Measurements from ENCODE around the gene KDM8. TPM values are rescaled to one million over a fixed set of nuclear protein-coding genes. Genes with fewer than 3 reads are reported as not detected.

The KDM8 gene
- total and polyA plus RNA-seq, 9 of the 15 experiments (the other 6 are each of a cell fraction or from before 2014, with no cell fraction given): 0.61 to 9.1 (median 5.4) TPM

GRCh38 chr16:27243725-27244362 is 40.5 kb downstream of the KDM8 start (continued):
- TF ChIP-seq, protein P1, sequence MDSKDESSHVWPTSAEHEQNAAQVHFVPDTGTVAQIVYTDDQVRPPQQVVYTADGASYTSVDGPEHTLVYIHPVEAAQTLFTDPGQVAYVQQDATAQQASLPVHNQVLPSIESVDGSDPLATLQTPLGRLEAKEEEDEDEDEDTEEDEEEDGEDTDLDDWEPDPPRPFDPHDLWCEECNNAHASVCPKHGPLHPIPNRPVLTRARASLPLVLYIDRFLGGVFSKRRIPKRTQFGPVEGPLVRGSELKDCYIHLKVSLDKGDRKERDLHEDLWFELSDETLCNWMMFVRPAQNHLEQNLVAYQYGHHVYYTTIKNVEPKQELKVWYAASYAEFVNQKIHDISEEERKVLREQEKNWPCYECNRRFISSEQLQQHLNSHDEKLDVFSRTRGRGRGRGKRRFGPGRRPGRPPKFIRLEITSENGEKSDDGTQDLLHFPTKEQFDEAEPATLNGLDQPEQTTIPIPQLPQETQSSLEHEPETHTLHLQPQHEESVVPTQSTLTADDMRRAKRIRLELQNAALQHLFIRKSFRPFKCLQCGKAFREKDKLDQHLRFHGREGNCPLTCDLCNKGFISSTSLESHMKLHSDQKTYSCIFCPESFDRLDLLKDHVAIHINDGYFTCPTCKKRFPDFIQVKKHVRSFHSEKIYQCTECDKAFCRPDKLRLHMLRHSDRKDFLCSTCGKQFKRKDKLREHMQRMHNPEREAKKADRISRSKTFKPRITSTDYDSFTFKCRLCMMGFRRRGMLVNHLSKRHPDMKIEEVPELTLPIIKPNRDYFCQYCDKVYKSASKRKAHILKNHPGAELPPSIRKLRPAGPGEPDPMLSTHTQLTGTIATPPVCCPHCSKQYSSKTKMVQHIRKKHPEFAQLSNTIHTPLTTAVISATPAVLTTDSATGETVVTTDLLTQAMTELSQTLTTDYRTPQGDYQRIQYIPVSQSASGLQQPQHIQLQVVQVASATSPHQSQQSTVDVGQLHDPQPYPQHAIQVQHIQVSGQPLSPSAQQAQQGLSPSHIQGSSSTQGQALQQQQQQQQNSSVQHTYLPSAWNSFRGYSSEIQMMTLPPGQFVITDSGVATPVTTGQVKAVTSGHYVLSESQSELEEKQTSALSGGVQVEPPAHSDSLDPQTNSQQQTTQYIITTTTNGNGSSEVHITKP (IDR thresholded peaks at IDR 0.05; ENCODE audit: partially characterized antibody): no peak
- TF ChIP-seq, protein P2, sequence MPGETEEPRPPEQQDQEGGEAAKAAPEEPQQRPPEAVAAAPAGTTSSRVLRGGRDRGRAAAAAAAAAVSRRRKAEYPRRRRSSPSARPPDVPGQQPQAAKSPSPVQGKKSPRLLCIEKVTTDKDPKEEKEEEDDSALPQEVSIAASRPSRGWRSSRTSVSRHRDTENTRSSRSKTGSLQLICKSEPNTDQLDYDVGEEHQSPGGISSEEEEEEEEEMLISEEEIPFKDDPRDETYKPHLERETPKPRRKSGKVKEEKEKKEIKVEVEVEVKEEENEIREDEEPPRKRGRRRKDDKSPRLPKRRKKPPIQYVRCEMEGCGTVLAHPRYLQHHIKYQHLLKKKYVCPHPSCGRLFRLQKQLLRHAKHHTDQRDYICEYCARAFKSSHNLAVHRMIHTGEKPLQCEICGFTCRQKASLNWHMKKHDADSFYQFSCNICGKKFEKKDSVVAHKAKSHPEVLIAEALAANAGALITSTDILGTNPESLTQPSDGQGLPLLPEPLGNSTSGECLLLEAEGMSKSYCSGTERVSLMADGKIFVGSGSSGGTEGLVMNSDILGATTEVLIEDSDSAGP (CRISPR knock-in tag; IDR thresholded peaks at IDR 0.05): no peak
- TF ChIP-seq SMARCA5 (IDR thresholded peaks at IDR 0.05) (no peak), ZBTB1 (CRISPR knock-in tag; IDR thresholded peaks at IDR 0.05; ENCODE audit: borderline replicate concordance, low read depth) (no peak), UBTF (IDR thresholded peaks at IDR 0.05; ENCODE audit: borderline replicate concordance in 1 of 2, low read depth in 2 of 2, low read length in 2 of 2) (no peak), MTA2 (IDR thresholded peaks at IDR 0.05; ENCODE audit: low read depth) (no peak)
- TF ChIP-seq, protein P3, sequence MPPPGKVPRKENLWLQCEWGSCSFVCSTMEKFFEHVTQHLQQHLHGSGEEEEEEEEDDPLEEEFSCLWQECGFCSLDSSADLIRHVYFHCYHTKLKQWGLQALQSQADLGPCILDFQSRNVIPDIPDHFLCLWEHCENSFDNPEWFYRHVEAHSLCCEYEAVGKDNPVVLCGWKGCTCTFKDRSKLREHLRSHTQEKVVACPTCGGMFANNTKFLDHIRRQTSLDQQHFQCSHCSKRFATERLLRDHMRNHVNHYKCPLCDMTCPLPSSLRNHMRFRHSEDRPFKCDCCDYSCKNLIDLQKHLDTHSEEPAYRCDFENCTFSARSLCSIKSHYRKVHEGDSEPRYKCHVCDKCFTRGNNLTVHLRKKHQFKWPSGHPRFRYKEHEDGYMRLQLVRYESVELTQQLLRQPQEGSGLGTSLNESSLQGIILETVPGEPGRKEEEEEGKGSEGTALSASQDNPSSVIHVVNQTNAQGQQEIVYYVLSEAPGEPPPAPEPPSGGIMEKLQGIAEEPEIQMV (tag; conservative IDR thresholded peaks at IDR 0.05; ENCODE audit: low read depth): no peak

Measured in K562 (cell line).